NCI-H2196 (cell line): ENCODE results near the gene NBEAL1.
"Not testable (repeated sequence)": the region's sequence is repeated elsewhere in the genome, so short reads cannot be mapped to it uniquely, and the experiment has no call there.

ENCODE experiments used
- DNase-seq: peaks from one replicate; lab custom pipeline; 2025; ENCODE audit not compliant: unreplicated experiment; lab: John Stamatoyannopoulos, UW

NBEAL1 gene

GRCh38 chr2:203014456-203015199, at the start of gene NBEAL1:
Gene NBEAL1, plus strand, starts transcription at chr2:203014875. Its CDS starts 1,510 bp downstream, at chr2:203016385.
- DNase-seq: peak; percentile 97

- DNase-seq: no peak
Observed at GRCh38 chr2:202965810-202966460, 48.7 kb upstream of the NBEAL1 start.

GRCh38 chr2:202969404-202969803, 45.3 kb upstream of the NBEAL1 start:
- not testable (repeated sequence) for DNase-seq

- DNase-seq: no peak
Observed at GRCh38 chr2:202976809-202977208, 37.9 kb upstream of the NBEAL1 start.

- DNase-seq: no peak
Observed at GRCh38 chr2:202982779-202983491, 31.7 kb upstream of the NBEAL1 start.

GRCh38 chr2:202989749-202990148, 24.9 kb upstream of the NBEAL1 start:
- DNase-seq: no peak

GRCh38 chr2:202990501-202990900, 24.2 kb upstream of the NBEAL1 start:
- no peak for DNase-seq

- not testable (repeated sequence) for DNase-seq
Observed at GRCh38 chr2:202997113-202997512, 17.6 kb upstream of the NBEAL1 start.

GRCh38 chr2:203002054-203002821, 12.4 kb upstream of the NBEAL1 start:
- no peak for DNase-seq

- DNase-seq: no peak
Observed at GRCh38 chr2:203003716-203004115, 11.0 kb upstream of the NBEAL1 start.

- DNase-seq: no peak
Observed at GRCh38 chr2:203016716-203017115, 2.0 kb downstream of the NBEAL1 start.

- no peak for DNase-seq
Observed at GRCh38 chr2:203018181-203018580, 3.5 kb downstream of the NBEAL1 start.

- DNase-seq: no peak
Observed at GRCh38 chr2:203019142-203019541, 4.5 kb downstream of the NBEAL1 start.

GRCh38 chr2:203021991-203022390, 7.3 kb downstream of the NBEAL1 start:
- no peak for DNase-seq

- DNase-seq: no peak
Observed at GRCh38 chr2:203022751-203023150, 8.1 kb downstream of the NBEAL1 start.

- DNase-seq: no peak
Observed at GRCh38 chr2:203025592-203025991, 10.9 kb downstream of the NBEAL1 start.

GRCh38 chr2:203030545-203030944, 15.9 kb downstream of the NBEAL1 start:
- no peak for DNase-seq

GRCh38 chr2:203030991-203031390, 16.3 kb downstream of the NBEAL1 start:
- DNase-seq: no peak

GRCh38 chr2:203033395-203033794, 18.7 kb downstream of the NBEAL1 start:
- no peak for DNase-seq

- DNase-seq: no peak
Observed at GRCh38 chr2:203035879-203036470, 21.3 kb downstream of the NBEAL1 start.

- DNase-seq: no peak
Observed at GRCh38 chr2:203037026-203037425, 22.4 kb downstream of the NBEAL1 start.
